Measurements from ENCODE around the gene PER2. TPM values are rescaled to one million over a fixed set of nuclear protein-coding genes. Genes with fewer than 3 reads are reported as not detected.

PER2 gene
- total RNA-seq, 1 donor from 2014 or later = 3.7 TPM

DNA sequence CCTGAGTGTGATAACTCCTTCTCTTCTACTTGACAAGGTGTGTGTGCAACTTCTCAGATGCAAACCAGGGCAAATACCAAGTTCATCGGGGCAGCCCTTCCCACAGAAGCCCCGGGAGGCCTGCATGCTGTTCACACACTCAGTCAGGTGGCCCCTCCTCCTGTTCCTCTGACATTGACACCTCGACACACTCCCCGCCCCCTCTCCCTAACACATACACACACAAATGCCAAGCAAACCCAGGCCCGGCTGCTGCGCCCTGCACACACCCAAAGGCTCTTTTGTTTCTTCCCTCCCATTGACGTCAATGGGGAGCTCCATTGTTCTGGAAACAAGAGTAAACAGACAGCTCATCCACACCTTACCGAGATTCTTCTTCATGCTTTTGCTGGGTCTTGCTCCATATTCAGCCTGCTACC is 1.7 kb upstream of the PER2 start:
- no peak for DNase-seq (ENCODE audit: extremely low spot score, unreplicated experiment)
- peaks cover 36% of the 10 kb centered on the region for H3K4me1 Mint-ChIP-seq (ENCODE audit: unreplicated experiment)
- H3K27ac Mint-ChIP-seq (ENCODE audit: unreplicated experiment) = no peak overlapping the region
- H3K9me3 Mint-ChIP-seq (ENCODE audit: unreplicated experiment) = no peaks in the 10 kb centered on the region
- peak overlapping the region; percentile 81 for H3K4me3 Mint-ChIP-seq (ENCODE audit: unreplicated experiment)
- TF ChIP-seq, protein P1, sequence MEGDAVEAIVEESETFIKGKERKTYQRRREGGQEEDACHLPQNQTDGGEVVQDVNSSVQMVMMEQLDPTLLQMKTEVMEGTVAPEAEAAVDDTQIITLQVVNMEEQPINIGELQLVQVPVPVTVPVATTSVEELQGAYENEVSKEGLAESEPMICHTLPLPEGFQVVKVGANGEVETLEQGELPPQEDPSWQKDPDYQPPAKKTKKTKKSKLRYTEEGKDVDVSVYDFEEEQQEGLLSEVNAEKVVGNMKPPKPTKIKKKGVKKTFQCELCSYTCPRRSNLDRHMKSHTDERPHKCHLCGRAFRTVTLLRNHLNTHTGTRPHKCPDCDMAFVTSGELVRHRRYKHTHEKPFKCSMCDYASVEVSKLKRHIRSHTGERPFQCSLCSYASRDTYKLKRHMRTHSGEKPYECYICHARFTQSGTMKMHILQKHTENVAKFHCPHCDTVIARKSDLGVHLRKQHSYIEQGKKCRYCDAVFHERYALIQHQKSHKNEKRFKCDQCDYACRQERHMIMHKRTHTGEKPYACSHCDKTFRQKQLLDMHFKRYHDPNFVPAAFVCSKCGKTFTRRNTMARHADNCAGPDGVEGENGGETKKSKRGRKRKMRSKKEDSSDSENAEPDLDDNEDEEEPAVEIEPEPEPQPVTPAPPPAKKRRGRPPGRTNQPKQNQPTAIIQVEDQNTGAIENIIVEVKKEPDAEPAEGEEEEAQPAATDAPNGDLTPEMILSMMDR (IDR thresholded peaks at IDR 0.05) = no peak
- H3K27me3 Mint-ChIP-seq (ENCODE audit: unreplicated experiment) = peaks cover 8% of the 10 kb centered on the region
- H3K36me3 Mint-ChIP-seq (ENCODE audit: unreplicated experiment) = no peaks in the 10 kb centered on the region

DNA sequence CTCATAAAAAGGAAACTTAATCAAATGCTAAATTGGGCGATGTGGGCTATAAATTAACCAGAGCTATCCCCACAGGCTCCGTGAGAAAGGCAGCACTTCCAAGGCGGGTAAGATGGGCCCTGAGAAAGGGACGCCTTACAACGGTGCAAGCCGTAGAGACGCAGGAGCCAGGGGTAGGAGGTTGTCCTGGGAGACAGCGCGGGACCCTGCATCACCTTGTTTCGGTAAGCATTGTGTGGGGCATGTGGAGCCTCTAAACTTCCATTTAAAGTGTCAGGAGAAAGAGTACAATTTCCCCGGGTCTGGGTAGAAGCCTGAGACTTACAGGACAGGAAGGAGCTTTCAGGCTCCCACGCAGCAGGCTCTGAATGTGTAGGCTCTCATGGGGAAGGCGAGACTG is 1.2 kb upstream of the PER2 start:
- DNase-seq (ENCODE audit: extremely low spot score, unreplicated experiment) = no peak
- no peak overlapping the region for H3K27ac Mint-ChIP-seq (ENCODE audit: unreplicated experiment)

DNA sequence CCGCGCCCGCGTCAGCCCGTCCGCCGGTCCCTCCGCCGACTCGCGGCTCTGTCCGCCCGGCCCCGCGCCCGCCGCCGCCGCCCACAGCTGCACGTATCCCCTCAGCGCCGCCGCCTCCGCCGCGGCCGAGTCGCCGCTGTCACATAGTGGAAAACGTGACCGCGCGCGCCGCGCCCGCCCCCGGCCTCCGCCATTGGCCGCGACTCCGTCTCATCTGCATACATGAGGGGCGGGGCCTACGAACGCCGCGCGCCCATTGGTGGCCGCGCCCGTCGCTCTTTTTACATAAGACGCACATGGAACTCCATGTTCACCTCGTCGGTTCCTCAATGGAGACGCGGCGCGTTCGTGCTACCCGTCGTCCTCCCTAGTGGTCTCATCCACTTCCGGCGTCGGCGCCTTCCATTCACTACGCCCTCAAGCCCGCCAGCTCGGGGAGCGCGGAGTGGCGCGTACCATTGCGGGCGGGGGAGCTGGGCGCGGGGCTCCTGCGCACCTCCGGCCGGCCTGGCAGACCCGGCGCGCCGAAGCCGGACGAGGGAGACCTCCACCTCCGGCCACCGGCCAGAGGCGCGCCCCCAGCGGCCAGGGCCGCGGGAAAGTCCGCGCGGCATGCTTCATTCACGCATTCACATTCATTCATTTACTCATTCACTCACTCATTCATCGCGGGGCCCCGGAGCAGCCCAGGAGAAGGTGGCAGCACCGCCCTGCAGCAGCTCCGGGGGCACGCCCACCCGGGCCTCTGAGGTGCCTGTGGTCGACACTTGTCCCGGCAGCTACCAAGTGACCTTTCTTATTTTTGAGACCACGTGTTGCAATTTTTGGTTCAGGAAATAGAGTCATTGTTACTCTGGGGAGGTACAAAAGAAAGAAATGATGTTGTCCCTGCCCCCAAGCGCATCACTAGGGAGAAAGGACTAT is 502 bp upstream of the PER2 start:
- peak overlapping the region; percentile 47 for H3K27ac Mint-ChIP-seq (ENCODE audit: unreplicated experiment)

More for the DNA sequence above, 1.2 kb upstream of the PER2 start:
- Mint-ChIP-seq H3K4me1 (ENCODE audit: unreplicated experiment) (peaks cover 40% of the 10 kb centered on the region), H3K4me3 (ENCODE audit: unreplicated experiment) (peak overlapping the region; percentile 81), H3K36me3 (ENCODE audit: unreplicated experiment) (no peaks in the 10 kb centered on the region), H3K9me3 (ENCODE audit: unreplicated experiment) (no peaks in the 10 kb centered on the region), H3K27me3 (ENCODE audit: unreplicated experiment) (peaks cover 2% of the 10 kb centered on the region)
- TF ChIP-seq, protein P1 (IDR thresholded peaks at IDR 0.05) = no peak

DNA sequence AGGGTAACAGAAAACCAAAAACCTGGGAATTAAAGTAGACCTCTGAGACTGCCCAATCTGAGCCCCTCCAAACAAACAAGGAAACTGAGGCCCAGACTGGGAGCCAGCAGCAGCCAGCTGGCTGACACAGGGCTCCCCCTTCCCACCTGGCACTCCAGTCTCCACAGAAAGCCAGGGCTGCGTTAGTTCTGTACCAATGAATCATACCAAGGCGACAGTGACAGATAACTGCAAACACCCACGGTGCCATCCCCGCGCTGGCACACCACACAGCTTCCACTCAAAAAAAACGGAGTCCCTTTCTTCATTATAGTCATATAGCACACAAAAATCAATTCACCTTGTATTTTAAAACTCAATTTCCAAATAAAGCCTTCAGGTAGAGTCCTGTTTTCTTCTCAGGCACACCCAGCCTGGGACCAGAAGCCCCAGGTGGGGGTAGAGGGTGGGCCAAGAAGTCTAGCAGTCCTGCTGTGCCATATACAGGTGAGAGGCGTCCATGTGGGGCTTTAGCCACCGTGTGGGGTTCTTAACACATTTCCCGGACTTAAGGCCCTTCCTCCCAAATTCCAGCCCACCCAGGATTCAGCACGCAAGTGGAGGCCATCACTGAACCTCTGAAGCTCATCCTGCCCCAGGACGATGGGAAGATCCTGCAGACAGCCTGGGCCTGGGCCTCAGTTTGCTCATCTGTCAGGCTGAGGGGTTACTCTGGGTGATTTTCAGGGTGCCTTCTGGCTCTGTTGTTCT is 1.2 kb downstream of the PER2 start:
- Mint-ChIP-seq H3K9me3 (ENCODE audit: unreplicated experiment) (no peaks in the 10 kb centered on the region), H3K4me3 (ENCODE audit: unreplicated experiment) (peak overlapping the region; percentile 79), H3K4me1 (ENCODE audit: unreplicated experiment) (peaks cover 50% of the 10 kb centered on the region), H3K27ac (ENCODE audit: unreplicated experiment) (peak overlapping the region; percentile 96), H3K36me3 (ENCODE audit: unreplicated experiment) (no peaks in the 10 kb centered on the region), H3K27me3 (ENCODE audit: unreplicated experiment) (no peaks in the 10 kb centered on the region)
- no peak for DNase-seq (ENCODE audit: extremely low spot score, unreplicated experiment)
- TF ChIP-seq, protein P1 (IDR thresholded peaks at IDR 0.05) = no peak

More for the DNA sequence above, 502 bp upstream of the PER2 start:
- TF ChIP-seq, protein P1 (IDR thresholded peaks at IDR 0.05) = peak; percentile 45
- Mint-ChIP-seq H3K27me3 (ENCODE audit: unreplicated experiment) (no peaks in the 10 kb centered on the region), H3K36me3 (ENCODE audit: unreplicated experiment) (no peaks in the 10 kb centered on the region), H3K4me3 (ENCODE audit: unreplicated experiment) (peak overlapping the region; percentile 81), H3K4me1 (ENCODE audit: unreplicated experiment) (peaks cover 43% of the 10 kb centered on the region), H3K9me3 (ENCODE audit: unreplicated experiment) (no peaks in the 10 kb centered on the region)
- DNase-seq (ENCODE audit: extremely low spot score, unreplicated experiment) = peak; percentile 98

DNA sequence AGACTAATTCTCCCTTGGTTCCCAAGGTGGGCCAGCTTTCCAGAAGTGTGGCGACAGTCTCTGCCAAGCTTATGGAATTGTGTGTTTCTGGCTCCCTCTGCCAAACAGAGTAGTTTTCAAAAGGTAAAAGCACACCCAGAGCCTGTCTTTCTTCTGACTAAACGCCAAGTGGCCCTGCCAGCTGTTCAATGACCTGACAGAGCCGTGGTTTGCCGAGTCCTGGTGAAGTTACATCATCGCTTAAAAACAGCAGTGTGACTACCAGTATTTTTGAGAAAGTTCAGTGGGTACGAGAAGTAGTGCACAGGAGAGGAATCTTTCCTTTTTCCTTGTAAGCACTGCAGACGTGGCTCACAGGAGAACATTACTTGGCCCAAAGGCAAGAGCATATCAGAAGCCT is 1.9 kb downstream of the PER2 start:
- H3K4me3 Mint-ChIP-seq (ENCODE audit: unreplicated experiment) = peak overlapping the region; percentile 50
- H3K4me1 Mint-ChIP-seq (ENCODE audit: unreplicated experiment) = peaks cover 50% of the 10 kb centered on the region
- TF ChIP-seq, protein P1 (IDR thresholded peaks at IDR 0.05) = no peak
- H3K36me3 Mint-ChIP-seq (ENCODE audit: unreplicated experiment) = no peaks in the 10 kb centered on the region
- no peak for DNase-seq (ENCODE audit: extremely low spot score, unreplicated experiment)
- H3K9me3 Mint-ChIP-seq (ENCODE audit: unreplicated experiment) = no peaks in the 10 kb centered on the region
- H3K27me3 Mint-ChIP-seq (ENCODE audit: unreplicated experiment) = no peaks in the 10 kb centered on the region
- H3K27ac Mint-ChIP-seq (ENCODE audit: unreplicated experiment) = peak overlapping the region; percentile 96
